H1 (cell line): ENCODE measurements around the gene CTSH. TPM values are rescaled to one million over a fixed set of nuclear protein-coding genes. Genes with fewer than 3 reads are reported as not detected.

Experiments used
- CTCF ChIA-PET: fragments of 300-600 bp; sonication (Branson Sonifier 250); formaldehyde crosslinking; loops from one replicate; lab custom pipeline; 2021; ENCODE audit not compliant: partially characterized antibody; lab: Charles Lee
- POLR2A ChIA-PET: fragments of 300-600 bp; sonication (Branson Sonifier 250); formaldehyde crosslinking; loops from one replicate; lab custom pipeline; 2021; ENCODE audit warnings: inconsistent platforms; ENCODE audit not compliant: partially characterized antibody; lab: Charles Lee
- DNase-seq, 2 experiments: peaks; one replicate each; pipeline versions ENCODE4 v3.0.0 to v3.0.0-alpha.2; 2010 to 2022; ENCODE audit warnings: low spot score in 2 of 2, low read depth in 1 of 2, mixed read lengths in 1 of 2
- FAIRE-seq: peaks from 2 replicates; lab custom pipeline; 2011; peaks lifted over from hg19 to GRCh38; lab: Jason Lieb, UNC
- H2AFZ ChIP-seq: 2 replicates; pipeline ENCODE4 v1.8.1; 2012; ENCODE audit warnings: low read length, inconsistent platforms
- H2AK5ac ChIP-seq: 2 replicates; pipeline ENCODE4 v1.6.1; 2013; ENCODE audit warnings: low read depth, low read length
- H2BK120ac ChIP-seq: replicated peaks from 2 replicates; pipeline ENCODE3; 2013; ENCODE audit warnings: low read depth, low read length, inconsistent platforms
- H2BK12ac ChIP-seq: 2 replicates; pipeline ENCODE4 v1.6.1; 2013; ENCODE audit warnings: low read depth, low read length
- H2BK15ac ChIP-seq: 2 replicates; pipeline ENCODE4 v1.6.1; 2013; ENCODE audit warnings: low read length
- H2BK20ac ChIP-seq: 2 replicates; pipeline ENCODE4 v1.6.1; 2013; ENCODE audit warnings: low read length
- H2BK5ac ChIP-seq: 2 replicates; pipeline ENCODE4 v1.6.1; 2013; ENCODE audit warnings: low read depth, low read length
- H3K14ac ChIP-seq: 2 replicates; pipeline ENCODE4 v1.6.1; 2013; ENCODE audit warnings: inconsistent platforms; ENCODE audit not compliant: insufficient read length
- H3K18ac ChIP-seq: 2 replicates; pipeline ENCODE4 v1.6.1; 2013; ENCODE audit warnings: low read length; ENCODE audit errors: extremely low read depth
- H3K23ac ChIP-seq: 2 replicates; pipeline ENCODE4 v1.6.1; 2013; ENCODE audit warnings: inconsistent platforms; ENCODE audit not compliant: insufficient read length
- H3K23me2 ChIP-seq: 2 replicates; pipeline ENCODE4 v1.6.1; 2013; ENCODE audit warnings: low read depth, low read length
- H3K27ac ChIP-seq: 2 replicates; pipeline ENCODE4 v1.6.1; 2011; ENCODE audit warnings: low read depth, low read length, inconsistent platforms
- H3K27me3 ChIP-seq, 4 experiments: replicated peaks in 1 of 4; 1 replicate in 1 of 4; 2 replicates in 3 of 4; pipeline versions ENCODE4 v1.6.1 to v1.8.1; 2011 to 2013; ENCODE audit warnings: low read length in 3 of 4, mild to moderate bottlenecking in 3 of 4, inconsistent platforms in 2 of 4, mixed read lengths in 2 of 4, moderate library complexity in 1 of 4; ENCODE audit not compliant: control insufficient read depth in 3 of 4, insufficient read depth in 3 of 4; ENCODE audit errors: extremely low read depth in 1 of 4
- H3K36me3 ChIP-seq, 4 experiments: 2 replicates each; pipeline versions ENCODE4 v1.6.1 to v1.8.1; 2011 to 2013; ENCODE audit warnings: mild to moderate bottlenecking in 4 of 4, low read length in 3 of 4, moderate library complexity in 2 of 4, control low read depth in 1 of 4, inconsistent platforms in 1 of 4; ENCODE audit not compliant: insufficient read depth in 4 of 4, control insufficient read depth in 2 of 4
- H3K4ac ChIP-seq: replicated peaks from 2 replicates; pipeline ENCODE3; 2013; ENCODE audit warnings: low read length, low read depth, mixed read lengths, inconsistent platforms; ENCODE audit not compliant: insufficient read length
- H3K4me1 ChIP-seq, 4 experiments: replicated peaks in 1 of 4; 1 replicate in 1 of 4; 2 replicates in 3 of 4; pipeline versions ENCODE4 v1.6.1 to v1.8.1; 2011 to 2013; ENCODE audit warnings: low read length in 3 of 4, inconsistent platforms in 2 of 4, mixed read lengths in 1 of 4; ENCODE audit not compliant: insufficient read depth in 4 of 4, control insufficient read depth in 3 of 4
- H3K4me2 ChIP-seq, 2 experiments: 2 replicates each; pipeline versions ENCODE4 v1.6.1 to v1.8.1; 2011 to 2013; ENCODE audit warnings: low read depth in 2 of 2, low read length in 2 of 2, control low read depth in 1 of 2, inconsistent platforms in 1 of 2, mild to moderate bottlenecking in 1 of 2; ENCODE audit not compliant: insufficient read depth in 1 of 2
- H3K4me3 ChIP-seq, 4 experiments: fragments of 200-600, 300-600 bp in 1 of 4; sonication (generic), shearing (Covaris generic), sonication (Bioruptor Twin) in 1 of 4; 2 replicates each; pipeline versions ENCODE4 v1.5.1 to v1.8.1; 2011 to 2016; ENCODE audit warnings: low read length in 4 of 4, low read depth in 3 of 4, control low read depth in 2 of 4, inconsistent platforms in 2 of 4, mild to moderate bottlenecking in 2 of 4, mixed read lengths in 1 of 4, moderate library complexity in 1 of 4; ENCODE audit not compliant: insufficient read depth in 2 of 4; ENCODE audit errors: extremely low read depth in 1 of 4
- H3K56ac ChIP-seq: replicated peaks from 2 replicates; pipeline ENCODE3; 2013; ENCODE audit warnings: low read depth, mild to moderate bottlenecking, mixed read lengths, low read length, inconsistent platforms; ENCODE audit not compliant: insufficient read length
- H3K79me1 ChIP-seq: 2 replicates; pipeline ENCODE4 v1.6.1; 2013; ENCODE audit warnings: low read depth, low read length, control low read depth
- H3K79me2 ChIP-seq, 2 experiments: 2 replicates each; pipeline versions ENCODE4 v1.6.1 to v1.8.1; 2012 to 2013; ENCODE audit warnings: low read length in 2 of 2, mild to moderate bottlenecking in 2 of 2, inconsistent platforms in 1 of 2; ENCODE audit not compliant: insufficient read depth in 2 of 2, control insufficient read depth in 1 of 2
- H3K9ac ChIP-seq, 4 experiments: replicated peaks in 1 of 4; 1 replicate in 1 of 4; 2 replicates in 3 of 4; pipeline versions ENCODE4 v1.6.1 to v1.8.1; 2011 to 2013; ENCODE audit warnings: low read depth in 3 of 4, low read length in 3 of 4, control low read depth in 2 of 4, mild to moderate bottlenecking in 2 of 4, moderate library complexity in 2 of 4, inconsistent platforms in 1 of 4; ENCODE audit errors: extremely low read depth in 1 of 4
- H3K9me3 ChIP-seq, 2 experiments: 2 replicates each; pipeline versions ENCODE4 v1.6.1 to v1.8.1; 2012 to 2013; ENCODE audit warnings: mild to moderate bottlenecking in 2 of 2, moderate library complexity in 2 of 2, control low read depth in 1 of 2, inconsistent platforms in 1 of 2, low read depth in 1 of 2, low read length in 1 of 2, mixed read lengths in 1 of 2; ENCODE audit not compliant: insufficient read depth in 2 of 2
- H4K20me1 ChIP-seq, 2 experiments: replicated peaks in 1 of 2; 2 replicates each; pipeline versions ENCODE3 to v1.8.1; 2011 to 2013; ENCODE audit warnings: inconsistent platforms in 2 of 2, low read length in 2 of 2, mild to moderate bottlenecking in 1 of 2; ENCODE audit not compliant: insufficient read depth in 2 of 2, control insufficient read depth in 1 of 2
- H4K5ac ChIP-seq: 2 replicates; pipeline ENCODE4 v1.6.1; 2013; ENCODE audit warnings: low read length, low read depth, mixed read lengths, inconsistent platforms; ENCODE audit not compliant: insufficient read length
- H4K8ac ChIP-seq: 2 replicates; pipeline ENCODE4 v1.8.0; 2013; ENCODE audit warnings: mild to moderate bottlenecking, moderate library complexity, low read length, inconsistent platforms; ENCODE audit not compliant: insufficient read depth; ENCODE audit errors: extremely low read depth
- H4K91ac ChIP-seq: replicated peaks from 2 replicates; pipeline ENCODE3; 2013; ENCODE audit warnings: low read length, mixed read lengths, inconsistent platforms; ENCODE audit not compliant: insufficient read length
- CBX5 ChIP-seq: fragments of 300-800, 300-1000 bp; sonication (generic); IDR thresholded peaks from 2 replicates; pipeline ENCODE4 v1.7.1; 2016; ENCODE audit warnings: antibody characterized with exemption, low read length, low read depth
- CTBP2 ChIP-seq: IDR thresholded peaks from 2 replicates; pipeline ENCODE4 v1.7.0; 2011; ENCODE audit warnings: borderline replicate concordance, mild to moderate bottlenecking, moderate library complexity, mixed read lengths, low read length; ENCODE audit not compliant: insufficient read depth, insufficient read length
- EGR1 ChIP-seq: IDR thresholded peaks from 2 replicates; pipeline ENCODE4 v1.6.1; 2011; ENCODE audit warnings: low read depth, low read length, borderline replicate concordance
- EP300 ChIP-seq, 2 experiments: IDR thresholded peaks; 1 replicate in 1 of 2; 2 replicates in 1 of 2; pipeline ENCODE4 v1.6.1; 2011 to 2012; ENCODE audit warnings: low read depth in 2 of 2, low read length in 2 of 2, mild to moderate bottlenecking in 2 of 2, borderline replicate concordance in 1 of 2, inconsistent platforms in 1 of 2, moderate library complexity in 1 of 2
- EZH2 ChIP-seq: fragments of 200-600 bp; sonication (generic); IDR thresholded peaks from 2 replicates; pipeline ENCODE4 v1.7.1; 2012; ENCODE audit warnings: low read depth, mild to moderate bottlenecking, moderate library complexity, low read length, inconsistent platforms; ENCODE audit not compliant: severe bottlenecking
- POLR2AphosphoS5 ChIP-seq: IDR thresholded peaks from 2 replicates; pipeline ENCODE4 v1.6.1; 2011; ENCODE audit warnings: low read depth, low read length
- RAD21 ChIP-seq, 2 experiments: IDR thresholded peaks in 1 of 2; conservative IDR thresholded peaks in 1 of 2; 2 replicates each; pipeline ENCODE4 v1.6.1; 2011; ENCODE audit warnings: low read depth in 2 of 2, low read length in 2 of 2, improper control_type of control experiment in 1 of 2, inconsistent platforms in 1 of 2, mild to moderate bottlenecking in 1 of 2, moderate library complexity in 1 of 2
- RFX5 ChIP-seq: IDR thresholded peaks from 2 replicates; pipeline ENCODE4 v1.6.1; 2011; ENCODE audit warnings: low read depth, low read length, improper control_type of control experiment, borderline replicate concordance
- RNF2 ChIP-seq: fragments of 200-900, 300-1000 bp; sonication (generic); IDR thresholded peaks from 2 replicates; pipeline ENCODE4 v1.7.1; 2016; ENCODE audit warnings: borderline replicate concordance, low read depth, mild to moderate bottlenecking, antibody characterized with exemption, low read length; ENCODE audit not compliant: poor library complexity, severe bottlenecking; ENCODE audit errors: missing control alignments
- SP2 ChIP-seq: IDR thresholded peaks from 2 replicates; pipeline ENCODE4 v1.6.1; 2012; ENCODE audit warnings: mild to moderate bottlenecking, low read length, inconsistent platforms
- TCF12 ChIP-seq: IDR thresholded peaks from 2 replicates; pipeline ENCODE4 v1.6.1; 2011; ENCODE audit warnings: low read depth, mild to moderate bottlenecking, low read length
- YY1 ChIP-seq: IDR thresholded peaks from 2 replicates; pipeline ENCODE4 v1.6.1; 2011; ENCODE audit warnings: low read depth, mild to moderate bottlenecking, low read length
- WGBS, 2 experiments: shearing (Covaris generic) in 1 of 2; methylation state at CpG; one replicate each; pipeline versions ENCODE4 v1.1.6 to v1.1.7; 2013 to 2015; ENCODE audit warnings: low lambda C conversion rate in 2 of 2, mixed read lengths in 2 of 2, inconsistent platforms in 1 of 2, low coverage in 1 of 2, missing lambda C conversion rate in 1 of 2; ENCODE audit not compliant: insufficient replicate concordance in 2 of 2, insufficient coverage in 1 of 2, insufficient read length in 1 of 2; ENCODE audit errors: extremely low coverage in 1 of 2, missing lambda C conversion rate in 1 of 2; 5-methylcytosine and 5-hydroxymethylcytosine counted together
- polyA plus RNA-seq, 7 experiments: library from polyadenylated mRNA; depleted of rRNA in 3 of 7; stranded (reverse) in 5 of 7; unstranded in 2 of 7; fragments of >200 nt in 5 of 7; fragments of 200-250 nt in 2 of 7; gene quantifications; 1 replicate in 5 of 7; 2 replicates in 1 of 7; 4 replicates in 1 of 7; pipeline versions ENCODE4 v1.2.1 to v1.2.3, GENCODE V29; 2011 to 2013; ENCODE audit warnings: missing spikeins in 2 of 7, mixed read lengths in 2 of 7
- total RNA-seq: library from RNA; stranded (reverse); fragmentation: NEBNext Ultra II Directional; extraction: Animal tissue kit (Norgen Biotek cat#: 25700); gene quantifications from 2 replicates; pipeline ENCODE4 v1.2.1, GENCODE V29; 2021

The CTSH gene
- total and polyA plus RNA-seq, 2 of the 8 experiments (the other 6 are each of a cell fraction or from before 2014, with no cell fraction given) = 34.0 to 36.8 TPM

DNA sequence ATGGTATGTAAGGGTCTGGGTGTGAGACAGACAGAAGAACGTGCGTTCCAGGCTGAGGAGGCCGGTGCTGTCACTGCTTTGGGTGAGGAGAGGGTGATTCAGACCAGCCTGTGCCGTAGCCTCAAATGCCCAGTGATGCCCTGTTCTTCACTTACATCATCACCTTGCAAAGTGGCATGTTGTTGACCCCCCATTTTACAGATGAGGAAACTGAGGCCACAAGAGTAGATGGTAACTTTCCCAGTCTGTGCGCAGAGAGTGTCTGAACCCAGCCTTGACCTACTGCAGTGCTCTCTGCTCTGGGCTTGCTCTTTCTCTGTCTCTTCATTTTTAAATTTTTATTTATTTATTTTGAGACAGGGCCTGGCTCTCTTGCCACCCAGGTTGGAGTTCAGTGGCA lies 1.6 kb upstream of the CTSH start:
- CTCF ChIA-PET = interaction anchor here (0.7 to 5.5 kb wide), 7 partner anchors 8 to 79 kb away, joined by 3 to 48 read pairs (median 5); no protein-coding TSS in a partner anchor
- H3K23me2 ChIP-seq = peaks cover 8% of the 10 kb centered on the region; the same call in 1 of the 2 replicates
- POLR2A ChIA-PET = interaction anchor here (0.7 to 1.7 kb wide), 3 partner anchors 21 to 191 kb away, joined by 3 to 4 read pairs (median 3); no protein-coding TSS in a partner anchor
- H3K4me1 ChIP-seq = peaks cover 2 to 18% (median 10%) of the 10 kb centered on the region in 4 experiments
- no peak overlapping the region for H3K4ac ChIP-seq
- H4K91ac ChIP-seq = peak overlapping the region; percentile 36
- 92% methylated on average over 5 of the region's 5 CpGs; no CpG with 5 or more reads in 1 of the 2 experiments for WGBS, 2 experiments
- peaks cover 0 to 12% (median 11%) of the 10 kb centered on the region in 4 experiments; a peak in 5 of 7 replicates for H3K27me3 ChIP-seq
- no peak for TF ChIP-seq POLR2AphosphoS5
- no peak for TF ChIP-seq EGR1
- no peak for TF ChIP-seq RFX5
- no peak for TF ChIP-seq YY1
- TF ChIP-seq RNF2 = no peak
- TF ChIP-seq TCF12 = no peak
- TF ChIP-seq CBX5 = no peak
- no peak for TF ChIP-seq CTBP2
- TF ChIP-seq SP2 = no peak
- no peak for TF ChIP-seq EZH2
- no peak for TF ChIP-seq RAD21 (IDR thresholded peaks at IDR 0.05 in 1 of 2, conservative IDR thresholded peaks at IDR 0.05 in 1 of 2; ENCODE audit: low read depth in 2 of 2, low read length in 2 of 2)
- TF ChIP-seq EP300 (IDR thresholded peaks at IDR 0.05; ENCODE audit: borderline replicate concordance in 1 of 2, low read depth in 2 of 2, low read length in 2 of 2) = no peak
- no peak overlapping the region for H2BK20ac ChIP-seq
- H3K9ac ChIP-seq = no peak overlapping the region
- H3K79me1 ChIP-seq = no peaks in the 10 kb centered on the region
- no peaks in the 10 kb centered on the region for H3K79me2 ChIP-seq
- H2BK15ac ChIP-seq = no peak overlapping the region
- no peaks in the 10 kb centered on the region for H3K36me3 ChIP-seq
- no peaks in the 10 kb centered on the region for H4K20me1 ChIP-seq
- no peak overlapping the region for H4K5ac ChIP-seq
- no peak overlapping the region for H3K27ac ChIP-seq
- no peak overlapping the region for H2BK120ac ChIP-seq
- no peak overlapping the region for H2BK5ac ChIP-seq
- H3K4me3 ChIP-seq = no peak overlapping the region
- H2AK5ac ChIP-seq = no peak overlapping the region
- H3K14ac ChIP-seq = no peak overlapping the region
- H3K4me2 ChIP-seq = no peak overlapping the region
- H2BK12ac ChIP-seq = no peak overlapping the region
- H4K8ac ChIP-seq = no peak overlapping the region
- H3K23ac ChIP-seq = no peak overlapping the region
- H3K56ac ChIP-seq = no peak overlapping the region
- no peak overlapping the region for H2AFZ ChIP-seq
- DNase-seq = no peak
- no peak overlapping the region for H3K18ac ChIP-seq
- H3K9me3 ChIP-seq = no peaks in the 10 kb centered on the region
- no peak for FAIRE-seq
